Measurements from ENCODE around the gene SUPV3L1.
A peak's percentile ranks its signal among the peaks of the same experiment; 100 is the strongest.
"Not testable (repeated sequence)": the region's sequence is repeated elsewhere in the genome, so short reads cannot be mapped to it uniquely, and the experiment has no call there.

SUPV3L1 gene

GRCh38 chr10:69179743-69180524, at the start of gene SUPV3L1:
Gene SUPV3L1 (plus strand): TSS chr10:69180234. CDS start chr10:69180292, 58 bp downstream.
- H3K4me3 ChIP-seq (ENCODE audit: low read depth, low read length) = peak within 1 kb of the TSS; percentile 100
- no peak for TF ChIP-seq CTCF (IDR thresholded peaks at IDR 0.05; ENCODE audit: low read depth, low read length, missing control alignments)
- peak; percentile 94 for DNase-seq (ENCODE audit: low read depth)

GRCh38 chr10:69130251-69130650, 49.8 kb upstream of the SUPV3L1 start:
- no peak for DNase-seq (ENCODE audit: low read depth)
- no peak overlapping the region for H3K4me3 ChIP-seq (ENCODE audit: low read depth, low read length)
- TF ChIP-seq CTCF (IDR thresholded peaks at IDR 0.05; ENCODE audit: low read depth, low read length, missing control alignments) = no peak

- no peak for DNase-seq (ENCODE audit: low read depth)
Measured at GRCh38 chr10:69139961-69140360, 40.1 kb upstream of the SUPV3L1 start.

GRCh38 chr10:69141304-69141703, 38.7 kb upstream of the SUPV3L1 start:
- DNase-seq (ENCODE audit: low read depth) = no peak
- H3K4me3 ChIP-seq (ENCODE audit: low read depth, low read length) = no peak overlapping the region
- TF ChIP-seq CTCF (IDR thresholded peaks at IDR 0.05; ENCODE audit: low read depth, low read length, missing control alignments) = no peak

More at GRCh38 chr10:69139961-69140360, 40.1 kb upstream of the SUPV3L1 start:
- no peak overlapping the region for H3K4me3 ChIP-seq (ENCODE audit: low read depth, low read length)
- TF ChIP-seq CTCF (IDR thresholded peaks at IDR 0.05; ENCODE audit: low read depth, low read length, missing control alignments) = no peak

GRCh38 chr10:69142074-69142473, 38.0 kb upstream of the SUPV3L1 start:
- not testable (repeated sequence) for H3K4me3 ChIP-seq (ENCODE audit: low read depth, low read length); DNase-seq (ENCODE audit: low read depth)

- DNase-seq (ENCODE audit: low read depth) = no peak
- no peak overlapping the region for H3K4me3 ChIP-seq (ENCODE audit: low read depth, low read length)
- no peak for TF ChIP-seq CTCF (IDR thresholded peaks at IDR 0.05; ENCODE audit: low read depth, low read length, missing control alignments)
Measured at GRCh38 chr10:69142983-69143382, 37.1 kb upstream of the SUPV3L1 start.

- no peak for TF ChIP-seq CTCF (IDR thresholded peaks at IDR 0.05; ENCODE audit: low read depth, low read length, missing control alignments)
Measured at GRCh38 chr10:69145329-69145728, 34.7 kb upstream of the SUPV3L1 start.

More at GRCh38 chr10:69145329-69145728, 34.7 kb upstream of the SUPV3L1 start:
- no peak for DNase-seq (ENCODE audit: low read depth)
- H3K4me3 ChIP-seq (ENCODE audit: low read depth, low read length) = no peak overlapping the region
